Activated naive CD4-positive, alpha-beta T cell (primary cell): ENCODE results near the gene SLC7A10.

Experiments
- DNase-seq, 4 experiments: peaks; one replicate each; lab custom pipeline; 2025; lab: John Stamatoyannopoulos, UW

Gene SLC7A10

DNA sequence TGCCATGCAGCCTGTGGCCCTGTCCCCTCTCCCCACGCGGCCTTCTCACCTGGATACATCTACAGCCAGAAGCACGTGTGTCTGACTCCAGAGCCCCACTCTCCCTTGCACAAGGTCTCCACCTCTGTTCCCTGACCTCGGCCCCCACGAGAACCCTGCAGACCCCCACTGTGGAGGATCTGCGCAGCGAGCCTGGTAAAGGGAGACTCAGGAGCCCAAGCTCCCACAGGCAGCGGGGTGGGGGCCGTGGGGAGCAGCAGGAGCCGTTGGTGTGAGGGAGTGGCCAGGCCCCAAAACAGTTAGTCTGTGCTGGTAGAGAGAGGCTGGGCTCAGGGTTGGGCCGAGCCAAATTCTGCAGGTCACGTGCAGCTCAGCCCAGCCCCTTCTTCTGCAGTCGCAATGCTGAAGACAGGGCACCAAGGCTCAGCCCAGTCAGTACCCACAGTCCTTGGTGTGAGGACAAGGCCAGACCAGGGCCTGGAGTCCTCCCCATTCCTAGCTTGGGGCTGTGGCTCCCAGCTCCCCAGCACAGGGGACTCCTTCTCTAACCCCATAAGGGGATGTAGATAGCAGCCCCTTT, 28.7 kb upstream of the SLC7A10 start:
- DNase-seq, result no peak

DNA sequence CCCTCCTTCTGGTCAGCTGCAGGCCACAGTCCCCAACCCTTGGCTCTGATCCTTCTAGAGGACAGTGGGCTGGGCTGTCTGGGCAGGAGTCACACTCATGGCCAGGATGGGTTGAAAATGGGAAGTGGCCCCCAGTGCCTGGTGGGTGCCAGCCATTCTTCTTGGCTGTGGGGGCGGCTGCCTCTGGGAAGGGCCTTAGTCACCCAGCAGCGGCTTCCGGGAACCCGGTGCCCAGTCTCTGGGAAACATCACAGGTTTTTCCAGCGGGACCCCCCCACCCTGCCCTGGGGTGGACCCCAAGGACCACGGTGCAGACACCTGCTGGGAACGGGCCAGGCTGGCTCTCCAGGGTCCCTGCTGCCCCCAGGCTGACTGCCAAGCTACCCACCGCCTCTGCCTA, 27.3 kb upstream of the SLC7A10 start:
- DNase-seq, result no peak

DNA sequence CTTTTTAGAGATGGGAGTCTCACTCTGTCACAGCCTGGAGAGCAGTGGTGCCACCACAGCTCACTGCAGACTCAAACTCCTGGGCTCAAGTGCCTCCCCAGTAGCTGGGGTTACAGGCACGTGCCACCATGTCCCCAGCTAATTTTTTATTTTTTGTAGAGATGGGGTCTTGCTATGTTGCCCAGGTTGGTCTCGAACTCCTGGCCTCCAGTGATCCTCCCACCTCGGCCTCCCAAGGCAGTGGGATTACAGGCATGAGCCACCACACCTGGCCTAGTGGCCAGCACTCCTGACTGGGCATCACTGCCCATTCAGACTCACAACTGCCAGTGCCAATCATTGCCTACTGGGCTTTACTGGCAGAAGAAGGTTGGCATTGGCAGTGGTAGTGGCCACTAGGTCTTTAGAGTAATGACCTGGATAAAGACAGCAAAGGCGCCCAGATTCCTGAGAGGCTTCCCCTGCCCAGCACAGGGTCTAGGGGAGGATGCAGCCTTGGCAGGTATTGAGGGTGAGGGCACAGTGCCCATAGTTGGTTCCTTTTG, 26.8 kb upstream of the SLC7A10 start:
- DNase-seq, result no peak

DNA sequence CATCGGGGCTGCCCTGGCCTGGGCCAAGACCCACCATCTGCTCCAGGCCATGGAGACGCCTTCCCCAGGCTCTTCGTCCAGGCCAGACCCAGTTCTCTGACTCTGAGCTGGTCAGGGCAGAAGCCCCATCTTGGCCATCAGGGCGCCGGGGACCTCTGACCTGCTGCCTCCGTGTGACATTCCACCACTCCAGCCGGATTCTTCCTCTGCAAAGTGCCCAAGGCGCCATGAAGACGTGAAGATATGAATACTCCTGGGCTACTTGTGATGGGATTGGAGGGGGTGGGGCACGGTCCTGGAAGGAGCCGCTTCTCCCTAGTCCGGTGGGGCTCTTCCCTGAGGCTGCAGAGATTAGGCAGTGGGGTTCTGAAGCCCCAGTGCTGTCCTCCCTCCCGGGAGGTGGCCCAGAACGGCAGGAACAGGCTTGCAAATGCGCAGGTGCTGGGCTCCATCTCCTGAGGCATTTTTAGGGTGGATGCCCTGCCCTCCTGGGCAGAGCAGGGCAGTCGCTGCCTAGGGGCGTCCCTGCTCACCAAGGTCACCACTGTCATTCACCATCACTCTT, 26.0 kb upstream of the SLC7A10 start:
- DNase-seq, result no peak

DNA sequence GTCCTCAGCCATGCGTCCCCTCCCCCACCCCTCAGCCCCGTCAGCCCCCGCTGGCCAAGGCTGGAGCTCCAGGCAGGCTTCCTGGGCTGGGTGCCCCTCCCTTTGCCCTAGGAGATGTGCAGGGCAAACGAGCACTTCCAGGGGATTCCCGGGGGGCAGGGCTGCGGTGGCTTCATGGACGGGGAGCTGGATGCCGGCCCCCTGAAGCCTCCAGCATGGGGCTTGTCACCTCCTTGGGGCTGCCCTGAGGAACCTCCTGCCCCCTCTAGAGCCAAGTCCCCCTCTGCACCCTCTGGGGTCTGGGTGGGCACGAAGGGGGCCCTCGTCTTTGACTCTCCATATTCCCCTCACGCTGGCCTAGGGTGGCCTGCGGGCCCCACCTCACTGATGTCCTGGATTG, 25.4 kb upstream of the SLC7A10 start:
- DNase-seq, result no peak

DNA sequence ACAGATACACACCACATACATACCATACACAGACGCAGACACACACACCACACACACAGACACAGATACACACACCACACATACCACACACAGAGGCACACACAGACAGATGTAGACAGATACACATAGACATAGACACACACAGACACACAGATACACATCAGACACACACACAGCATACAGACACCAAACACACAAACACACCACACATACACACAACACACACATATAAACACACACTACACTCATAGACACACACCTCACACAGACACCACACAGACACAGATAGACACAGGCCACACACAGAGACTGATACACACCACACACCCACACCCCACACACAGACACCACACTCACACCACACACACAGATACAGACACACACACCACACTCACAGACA, 24.9 kb upstream of the SLC7A10 start:
- DNase-seq, result no peak

DNA sequence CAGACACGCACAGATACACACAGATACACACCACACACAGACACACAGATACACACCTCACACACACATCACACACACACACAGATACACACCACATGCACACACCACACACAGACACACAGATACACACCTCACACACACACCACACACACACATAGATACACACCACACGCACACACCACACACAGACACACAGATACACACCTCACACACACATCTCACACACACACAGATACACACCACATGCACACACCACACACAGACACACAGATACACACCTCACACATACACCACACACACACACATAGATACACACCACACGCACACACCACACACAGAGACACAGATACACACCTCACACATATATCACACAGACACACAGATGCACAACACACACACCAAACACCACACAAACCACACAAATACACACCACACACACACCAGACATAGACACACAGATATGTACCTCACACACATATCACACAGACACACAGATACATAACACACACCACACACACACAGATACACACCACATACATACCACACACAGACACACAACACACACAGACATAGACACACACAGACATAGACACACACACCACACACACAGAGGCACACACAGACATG, 24.2 kb upstream of the SLC7A10 start:
- no peak for DNase-seq

DNA sequence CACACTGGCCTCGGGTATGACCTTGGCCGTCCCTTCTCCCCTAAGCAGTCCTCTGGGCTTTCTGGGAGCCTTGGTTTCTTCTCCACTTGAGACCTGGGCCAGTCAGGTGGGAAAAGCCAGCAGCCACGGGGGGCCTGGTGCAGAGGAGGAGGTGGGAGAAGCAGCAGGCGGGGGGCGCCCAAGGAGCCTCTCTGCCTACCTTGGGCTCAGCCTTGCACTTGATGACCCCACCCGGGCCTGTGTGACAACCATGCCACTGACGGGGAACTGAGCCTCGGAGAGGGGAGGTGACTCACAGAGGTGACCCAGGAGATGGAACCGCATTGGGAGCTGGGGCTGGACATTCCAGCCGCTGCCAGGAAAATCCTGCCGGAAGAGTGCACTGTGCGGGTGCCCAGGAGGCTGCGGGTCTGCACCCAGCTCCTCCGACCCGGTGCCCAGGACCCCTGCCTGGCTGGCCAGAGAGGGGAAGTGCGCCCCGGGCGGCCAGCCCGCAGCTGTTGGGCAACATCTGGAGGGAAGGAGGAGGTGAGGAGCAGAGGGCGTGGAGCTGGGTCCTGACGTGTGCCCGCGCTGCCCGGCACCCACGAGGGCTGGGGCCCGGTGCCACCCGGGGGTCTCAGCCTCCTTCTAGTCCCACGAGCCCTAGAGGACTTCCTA, 23.4 kb upstream of the SLC7A10 start:
- DNase-seq, result no peak

DNA sequence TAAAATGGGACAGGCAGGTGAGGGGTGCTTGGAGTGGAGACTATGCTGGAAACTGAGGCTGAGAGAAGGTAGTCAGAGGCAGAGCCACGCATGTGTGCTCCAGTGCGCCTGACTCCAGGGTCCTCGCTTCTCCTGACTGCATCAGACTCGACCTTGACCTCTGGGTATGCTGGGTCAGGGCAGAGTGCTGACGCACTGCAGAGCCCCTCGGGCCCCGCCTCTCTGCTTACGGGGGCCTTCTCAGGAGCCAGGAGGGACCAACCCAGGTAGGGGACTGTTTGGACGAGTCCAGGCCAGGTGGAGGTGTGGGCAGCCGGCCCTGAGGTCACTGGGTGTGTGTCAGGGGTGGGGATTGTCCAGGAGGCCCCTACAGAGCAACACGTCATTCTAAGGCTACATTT, 22.9 kb upstream of the SLC7A10 start:
- DNase-seq, result no peak

DNA sequence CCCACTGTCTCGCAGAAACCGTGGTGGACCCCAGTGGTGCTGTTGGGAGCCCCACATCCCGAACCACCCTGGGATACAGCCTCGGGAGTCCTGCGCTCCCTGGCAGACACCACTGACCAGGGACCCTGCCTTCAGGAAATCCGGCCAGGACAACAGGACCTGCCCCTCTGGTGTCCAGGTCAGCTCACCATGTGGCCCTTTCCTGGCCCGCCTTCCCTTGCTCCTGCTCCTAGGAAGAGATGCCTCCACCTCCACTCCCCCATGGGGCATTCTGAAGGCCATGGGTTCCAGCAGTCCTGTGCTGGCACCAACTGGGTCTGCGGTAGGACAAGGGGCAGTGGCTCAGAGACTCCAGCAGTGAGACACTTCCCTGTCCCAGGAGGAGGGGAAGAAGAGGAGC, 22.5 kb upstream of the SLC7A10 start:
- no peak for DNase-seq

DNA sequence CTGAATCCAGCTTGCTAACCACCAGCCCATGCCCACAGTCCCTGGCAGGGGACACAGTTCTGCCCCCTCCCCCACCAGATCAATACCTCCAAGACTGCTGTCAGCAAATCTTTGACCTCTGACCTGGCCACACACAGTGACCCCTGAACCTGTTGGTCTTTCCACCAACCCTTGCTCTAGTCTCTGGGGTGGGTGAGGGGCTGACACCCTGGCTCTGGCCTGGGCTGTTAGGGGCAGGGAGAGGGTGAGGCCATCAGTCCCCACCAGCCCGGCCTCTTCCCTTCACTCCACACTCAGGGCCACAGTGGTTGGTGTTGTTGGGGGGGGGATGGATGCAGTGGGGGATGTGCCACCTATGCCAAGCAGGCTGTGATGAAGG, 21.8 kb upstream of the SLC7A10 start:
- no peak for DNase-seq

DNA sequence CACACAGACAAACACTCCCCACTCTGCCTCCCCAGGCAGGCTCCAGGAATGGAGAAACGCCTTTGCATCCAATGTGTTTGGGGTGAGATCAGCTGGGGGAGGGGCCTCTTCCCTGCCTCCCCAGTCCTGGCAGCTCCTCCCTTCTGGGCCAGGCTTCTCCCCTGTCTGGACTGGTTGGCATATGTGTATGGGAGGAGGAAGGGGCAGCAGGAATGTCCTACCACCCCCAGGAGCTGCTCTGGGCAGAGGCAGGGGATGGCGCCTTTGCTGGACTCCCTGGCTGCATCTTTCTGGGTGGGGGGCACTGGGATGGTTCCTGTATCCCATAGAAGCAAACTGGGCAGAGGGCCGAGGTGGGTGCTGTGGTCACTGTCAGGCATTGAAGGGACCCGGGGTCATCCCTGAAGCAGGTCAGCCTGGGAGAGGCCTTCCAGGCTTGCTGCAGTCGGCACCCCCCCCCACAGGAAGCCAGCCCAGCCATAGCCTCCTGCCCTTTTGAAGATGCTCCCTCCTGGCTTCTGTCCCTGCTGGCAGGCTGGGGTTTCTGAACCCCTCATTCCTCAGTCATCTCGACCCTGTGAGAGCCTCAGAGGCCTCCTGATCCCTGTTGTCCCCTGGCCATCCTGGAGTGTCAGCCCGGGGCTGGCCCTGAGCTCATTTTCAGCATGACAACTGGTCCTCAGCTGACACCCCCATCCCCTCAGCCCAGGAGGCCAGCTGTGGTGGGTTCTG, 21.2 kb upstream of the SLC7A10 start:
- DNase-seq, result no peak

DNA sequence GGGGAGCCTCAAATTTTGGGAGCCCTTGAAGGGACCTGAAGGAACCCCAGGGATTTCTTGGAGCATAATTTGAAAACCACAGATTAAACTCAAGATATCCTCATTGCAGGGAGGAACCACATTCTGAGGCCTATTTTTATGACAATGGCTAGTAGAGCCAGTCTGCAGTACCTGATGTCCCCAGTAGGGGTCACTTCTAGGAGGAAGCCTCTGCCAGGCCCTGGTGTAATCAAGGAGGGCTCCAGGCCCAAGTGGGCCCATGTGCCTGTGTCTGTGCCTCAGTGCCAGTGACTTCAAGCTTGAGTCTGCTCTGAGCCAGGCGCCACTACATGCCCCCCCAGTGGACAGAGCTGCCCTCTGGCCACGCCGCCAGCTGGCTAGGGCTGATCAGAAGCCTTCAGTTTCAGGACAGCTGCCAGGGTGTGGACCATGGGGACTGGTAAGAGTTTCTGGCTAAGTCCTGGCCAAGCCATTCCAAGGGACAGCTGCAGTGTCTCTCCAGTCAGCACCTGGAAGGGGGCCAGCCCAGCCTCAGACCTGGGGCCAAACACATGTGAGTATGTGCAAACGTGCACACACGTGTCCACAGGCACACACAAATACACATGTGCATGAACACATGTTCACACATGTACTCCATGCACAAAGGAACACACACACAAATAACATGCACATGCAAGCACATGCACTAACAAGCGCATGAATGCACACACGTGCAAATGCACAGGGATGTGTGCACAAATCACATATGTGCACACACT, 20.5 kb upstream of the SLC7A10 start:
- no peak for DNase-seq

DNA sequence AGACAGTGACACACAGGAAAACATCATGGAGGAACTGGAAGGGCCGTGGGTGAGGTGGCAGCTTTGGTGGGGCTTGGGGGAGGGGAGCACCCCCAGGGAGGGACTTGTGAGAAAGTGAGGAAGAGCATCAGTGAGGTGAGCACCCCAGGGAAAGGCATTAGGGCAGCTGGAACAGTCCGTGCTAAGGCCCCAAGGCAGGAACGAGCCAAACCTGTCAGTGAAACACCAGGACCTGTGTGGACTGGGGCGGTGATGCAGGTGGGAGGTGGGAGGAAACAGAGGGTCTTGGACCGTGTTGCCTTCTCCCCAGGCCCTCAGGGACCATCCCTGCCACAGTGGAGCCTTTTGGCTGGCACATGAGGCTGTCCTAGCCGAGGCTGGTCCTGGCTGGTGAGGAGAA, 17.3 kb upstream of the SLC7A10 start:
- DNase-seq, result no peak

DNA sequence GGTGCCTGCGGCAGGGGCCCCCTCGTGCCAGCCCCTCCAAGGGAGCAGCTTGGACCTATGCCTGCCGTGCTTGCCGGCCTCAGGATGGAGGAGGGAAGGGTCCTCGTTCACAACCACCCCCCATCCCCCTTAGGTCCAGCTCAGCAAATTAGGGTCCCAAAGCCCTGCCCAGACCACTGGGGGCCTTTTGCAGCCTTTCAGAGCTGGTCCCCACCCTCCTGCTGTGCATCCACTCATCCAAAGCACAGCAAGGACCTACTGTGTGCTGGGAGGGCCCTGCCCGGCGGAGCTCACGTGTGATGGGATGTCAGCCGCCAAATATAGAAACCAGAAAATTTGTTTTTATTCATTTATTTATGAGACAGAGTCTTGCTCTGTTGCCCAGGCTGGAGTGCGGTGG, 16.5 kb upstream of the SLC7A10 start:
- no peak for DNase-seq

DNA sequence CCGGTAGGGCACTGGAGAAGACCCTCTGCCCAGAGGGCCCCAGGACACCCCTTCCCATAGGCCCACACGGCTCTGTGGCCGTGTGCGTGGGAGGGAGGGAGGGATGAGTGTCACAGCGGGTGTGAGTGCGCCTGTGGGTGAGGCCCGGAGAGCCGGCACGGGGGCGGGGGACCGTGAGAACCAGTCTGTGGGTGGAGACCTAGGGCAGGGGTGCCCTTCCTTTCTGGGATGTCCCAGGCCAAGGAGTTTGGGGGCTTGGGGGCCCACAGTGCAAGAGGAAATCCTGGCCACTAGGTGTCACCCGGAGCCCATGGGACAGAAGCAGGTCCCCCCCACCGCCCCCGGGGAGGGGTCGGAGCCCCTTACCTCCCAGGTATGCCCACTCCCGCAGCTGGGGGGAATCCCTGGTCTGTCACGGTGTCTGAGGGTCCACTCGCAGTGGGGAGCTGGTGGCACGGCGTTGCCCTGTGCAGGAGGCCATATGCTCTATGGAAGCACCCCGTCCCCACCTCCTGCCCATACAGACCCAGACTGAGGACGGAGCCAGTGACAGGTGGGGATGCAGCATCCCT, 16.0 kb upstream of the SLC7A10 start:
- DNase-seq, result no peak

DNA sequence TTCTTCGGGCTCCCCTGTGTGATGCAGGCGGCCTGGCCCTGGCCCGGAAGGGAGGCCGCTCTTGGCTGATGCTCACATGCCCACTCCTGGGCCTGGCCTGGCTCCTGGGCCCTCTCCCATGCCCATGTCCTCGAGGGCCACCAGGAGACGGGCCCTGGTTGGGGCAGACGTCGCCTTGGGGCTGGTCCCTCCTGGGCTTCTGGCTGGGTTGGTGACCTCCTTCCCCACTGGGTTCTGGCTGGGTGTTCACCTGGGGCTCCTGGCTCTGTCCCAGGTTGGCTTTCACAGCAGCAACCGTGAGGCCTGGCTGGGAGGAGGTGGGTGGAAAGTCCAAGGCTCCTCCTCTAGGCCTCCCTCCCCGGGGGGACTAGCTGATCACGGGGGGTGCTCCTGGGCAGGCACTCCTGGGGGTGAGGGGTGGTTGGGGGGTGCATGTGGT, 15.5 kb upstream of the SLC7A10 start:
- DNase-seq, result no peak

DNA sequence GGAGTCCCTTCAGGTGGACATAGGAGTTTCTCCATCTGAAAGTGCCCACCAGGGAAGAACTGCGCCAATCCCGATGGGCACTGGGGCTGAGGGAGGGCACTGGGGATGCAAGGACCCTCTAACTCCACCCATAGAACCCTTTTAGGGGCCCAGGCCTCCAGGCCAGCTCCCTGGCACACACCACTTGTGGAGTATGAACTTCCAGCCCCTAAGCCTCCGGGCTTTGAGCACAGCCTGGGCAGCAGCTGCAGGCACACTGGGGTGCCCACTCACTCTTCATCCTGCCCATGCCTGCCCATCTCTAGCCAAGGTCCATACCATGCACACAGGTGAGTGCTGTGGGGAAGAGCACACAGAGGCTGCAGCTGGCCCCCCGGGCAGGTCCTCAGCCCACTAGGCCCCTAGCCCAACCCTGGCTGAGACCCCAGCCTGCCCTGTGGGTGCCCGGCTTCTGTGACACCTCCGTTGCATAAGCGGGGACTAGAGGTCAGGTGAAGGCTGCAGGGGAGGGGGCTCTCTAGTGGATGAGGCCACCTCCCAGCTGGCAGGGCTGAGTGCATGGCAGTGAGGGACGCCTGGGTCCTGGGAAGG, 14.6 kb upstream of the SLC7A10 start:
- no peak for DNase-seq

DNA sequence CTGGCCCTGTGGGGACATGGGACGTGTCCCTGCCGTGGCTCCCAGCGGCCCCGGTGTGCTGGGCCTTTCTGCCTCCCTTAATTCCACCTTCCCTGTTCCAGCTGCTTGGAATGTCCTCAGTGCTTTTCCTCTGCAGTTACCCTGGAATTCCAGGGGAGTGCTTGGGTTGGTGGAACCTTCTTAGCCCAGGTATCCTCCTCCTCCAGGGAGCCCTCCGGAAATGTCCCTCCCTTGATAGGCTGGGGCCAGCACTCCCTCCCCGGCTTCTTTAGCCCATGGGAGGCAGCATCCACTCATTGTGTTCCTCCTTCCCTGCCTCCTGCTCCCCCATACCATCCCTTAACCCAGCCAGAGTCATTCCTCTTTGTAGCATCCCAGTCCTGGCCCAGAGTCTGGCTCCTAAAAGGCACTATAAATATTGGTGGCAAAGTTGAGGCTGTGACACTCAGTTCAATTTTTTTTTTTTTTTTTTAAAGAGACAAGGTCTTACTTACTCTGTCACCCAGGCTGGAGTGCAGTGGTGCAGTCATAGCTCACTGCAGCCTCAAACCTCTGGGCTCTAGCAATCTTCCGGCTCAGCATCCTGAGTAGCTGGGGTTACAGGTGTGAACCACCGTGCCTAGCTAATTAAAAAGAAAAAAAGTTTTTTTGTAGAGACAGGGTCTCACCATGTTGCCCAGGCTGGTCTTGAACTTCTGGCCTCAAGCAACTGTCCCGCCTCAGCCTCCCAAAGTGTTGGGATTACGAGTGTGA, 13.7 kb upstream of the SLC7A10 start:
- no peak for DNase-seq

DNA sequence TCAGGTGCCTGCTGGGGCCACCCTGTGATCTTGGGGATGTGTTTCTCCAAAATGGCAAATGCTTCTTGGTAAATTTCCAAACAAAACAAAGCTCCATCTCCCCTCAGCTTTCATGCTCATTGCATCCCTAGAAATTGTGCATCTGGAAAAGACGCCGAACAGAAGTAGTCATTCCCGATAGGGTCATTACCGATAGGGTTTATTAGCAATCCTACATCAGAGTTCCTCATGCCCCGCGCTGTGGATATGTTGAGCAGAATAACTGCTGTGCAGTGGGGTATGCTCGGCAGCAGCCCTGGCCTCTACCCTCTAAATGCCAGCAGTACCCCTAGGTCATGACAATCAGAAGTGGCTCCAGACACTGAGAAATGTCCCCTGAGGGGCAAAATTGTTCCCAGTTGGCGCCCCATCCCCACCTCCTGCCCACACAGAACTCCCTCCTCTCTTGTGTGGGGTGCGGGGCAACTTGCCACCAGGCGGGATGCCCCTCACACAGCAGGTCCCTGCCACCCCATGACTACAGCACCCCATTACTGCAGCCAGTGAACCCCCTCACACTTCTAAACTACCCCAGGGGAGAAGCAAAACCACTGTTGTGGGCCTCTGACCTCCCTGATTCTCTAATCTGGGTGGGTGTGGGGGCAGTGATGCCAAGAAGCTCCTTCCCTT, 13.0 kb upstream of the SLC7A10 start:
- no peak for DNase-seq
